ENCODE data around the gene BCAS1. TPM values are rescaled to one million over a fixed set of nuclear protein-coding genes. Genes with fewer than 3 reads are reported as not detected.
A peak's percentile ranks its signal among the peaks of the same experiment; 100 is the strongest.

Gene BCAS1
- total RNA-seq, 1 experiment from 2014 or later: 4.0 TPM

GRCh38 chr20:53907968-53908751, 162.2 kb downstream of the BCAS1 start:
- no peaks in the 10 kb centered on the region for H3K79me2 ChIP-seq (ENCODE audit: low read depth)
- BruUV-seq (replicated peaks): no TSS peak
- intact Hi-C loops (cut with micrococcal nuclease; ENCODE audit: unreplicated experiment): no loop called here
- CTCF ChIA-PET: interaction anchor here (0.7 kb wide), 1 partner anchor 13 kb away, joined by 3 read pairs; no protein-coding TSS in a partner anchor
- H3K27me3 ChIP-seq (ENCODE audit: insufficient read depth, low read depth): no peaks in the 10 kb centered on the region
- POLR2A ChIA-PET (ENCODE audit: unreplicated experiment): interaction anchor here (0.6 to 0.7 kb wide), 5 partner anchors 8 to 327 kb away, joined by 3 to 4 read pairs (median 3); no protein-coding TSS in a partner anchor
- H3K36me3 ChIP-seq (ENCODE audit: low read depth): no peaks in the 10 kb centered on the region
- H4K20me1 ChIP-seq (ENCODE audit: insufficient read depth): no peaks in the 10 kb centered on the region
- DNase-seq: no peak
- H3F3A ChIP-seq (ENCODE audit: insufficient read depth, low read depth): peaks cover 41% of the 10 kb centered on the region
- H3K4me3 ChIP-seq: no peak overlapping the region
- H3K4me2 ChIP-seq: no peak overlapping the region
- peak overlapping the region; percentile 95 for H3K27ac ChIP-seq
- H2AFZ ChIP-seq: no peak overlapping the region
- no peaks in the 10 kb centered on the region for H3K9me3 ChIP-seq (ENCODE audit: insufficient read depth, low read depth)
- H3K4me1 ChIP-seq (replicated peaks; ENCODE audit: insufficient read depth): peaks cover 50% of the 10 kb centered on the region
- H3K9me2 ChIP-seq (ENCODE audit: insufficient read depth): no peaks in the 10 kb centered on the region
- TF ChIP-seq EZH2 (IDR thresholded peaks at IDR 0.05; ENCODE audit: low read depth): no peak
- no peak for TF ChIP-seq CTCF (conservative IDR thresholded peaks at IDR 0.05)

GRCh38 chr20:53905820-53906191, 164.6 kb downstream of the BCAS1 start:
- H3K4me2 ChIP-seq: peak overlapping the region; percentile 66
- TSS peak; percentile 36 for BruUV-seq (replicated peaks)
- intact Hi-C loops (cut with micrococcal nuclease; ENCODE audit: unreplicated experiment): no loop called here

More at GRCh38 chr20:53905820-53906191, 164.6 kb downstream of the BCAS1 start:
- Histone ChIP-seq H3K4me3 (no peak overlapping the region), H3K79me2 (ENCODE audit: low read depth) (no peaks in the 10 kb centered on the region), H2AFZ (peak overlapping the region; percentile 65), H3K9me3 (ENCODE audit: insufficient read depth, low read depth) (no peaks in the 10 kb centered on the region), H4K20me1 (ENCODE audit: insufficient read depth) (no peaks in the 10 kb centered on the region), H3K9me2 (ENCODE audit: insufficient read depth) (no peaks in the 10 kb centered on the region), H3K27ac (peak overlapping the region; percentile 95), H3K36me3 (ENCODE audit: low read depth) (no peaks in the 10 kb centered on the region), H3F3A (ENCODE audit: insufficient read depth, low read depth) (peaks cover 44% of the 10 kb centered on the region), H3K27me3 (ENCODE audit: insufficient read depth, low read depth) (no peaks in the 10 kb centered on the region), H3K4me1 (replicated peaks; ENCODE audit: insufficient read depth) (peaks cover 64% of the 10 kb centered on the region)
- peak in 1 of 2 experiments; percentile 69 for DNase-seq
- CTCF ChIA-PET: no interaction called here
- no peak for TF ChIP-seq CTCF (conservative IDR thresholded peaks at IDR 0.05)
- POLR2A ChIA-PET (ENCODE audit: unreplicated experiment): no interaction called here
